Upper lobe of left lung (tissue), 4 donors: Measurements from ENCODE around the gene SH2D3A.

Source experiments
- POLR2A ChIP-seq, 4 donors: fragments of 450-650 bp; IDR thresholded peaks; one replicate each; pipeline ENCODE4 v1.5.1; 2016 to 2017; ENCODE audit warnings: antibody characterized with exemption in 4 of 4, mild to moderate bottlenecking in 2 of 4
- POLR2AphosphoS5 ChIP-seq, 2 donors: sonication (generic); formaldehyde crosslinking; IDR thresholded peaks; one replicate each; pipeline ENCODE4 v1.5.1; 2017; ENCODE audit warnings: antibody characterized with exemption in 2 of 2
- TF ChIP-seq, protein P1 (sequence below), 6 experiments: fragments of 450-650 bp in 4 of 6; fragments of 200-600 bp in 2 of 6; sonication (generic) in 2 of 6; IDR thresholded peaks; one replicate each; pipeline ENCODE4 v1.5.1; 2016 to 2019; ENCODE audit warnings: antibody characterized with exemption in 6 of 6

DNA sequence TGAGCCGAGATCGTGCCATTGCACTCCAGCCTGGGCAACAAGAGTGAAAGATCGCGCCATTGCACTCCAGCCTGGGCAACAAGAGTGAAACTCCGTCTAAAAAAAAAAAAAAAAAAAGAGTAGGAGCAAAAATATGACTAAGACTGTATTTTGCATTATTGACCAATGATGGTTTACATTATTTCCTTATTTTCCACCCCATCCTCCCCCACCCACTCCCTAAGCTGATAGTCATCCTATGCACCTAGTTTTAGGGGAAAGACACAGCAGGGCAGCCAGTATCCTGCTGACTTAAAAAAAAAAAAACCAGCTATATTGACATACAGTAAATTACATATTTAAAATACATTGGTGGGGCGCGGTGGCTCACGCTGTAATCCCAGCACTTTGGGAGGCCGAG, 30.4 kb upstream of the SH2D3A start:
- TF ChIP-seq, protein P1, sequence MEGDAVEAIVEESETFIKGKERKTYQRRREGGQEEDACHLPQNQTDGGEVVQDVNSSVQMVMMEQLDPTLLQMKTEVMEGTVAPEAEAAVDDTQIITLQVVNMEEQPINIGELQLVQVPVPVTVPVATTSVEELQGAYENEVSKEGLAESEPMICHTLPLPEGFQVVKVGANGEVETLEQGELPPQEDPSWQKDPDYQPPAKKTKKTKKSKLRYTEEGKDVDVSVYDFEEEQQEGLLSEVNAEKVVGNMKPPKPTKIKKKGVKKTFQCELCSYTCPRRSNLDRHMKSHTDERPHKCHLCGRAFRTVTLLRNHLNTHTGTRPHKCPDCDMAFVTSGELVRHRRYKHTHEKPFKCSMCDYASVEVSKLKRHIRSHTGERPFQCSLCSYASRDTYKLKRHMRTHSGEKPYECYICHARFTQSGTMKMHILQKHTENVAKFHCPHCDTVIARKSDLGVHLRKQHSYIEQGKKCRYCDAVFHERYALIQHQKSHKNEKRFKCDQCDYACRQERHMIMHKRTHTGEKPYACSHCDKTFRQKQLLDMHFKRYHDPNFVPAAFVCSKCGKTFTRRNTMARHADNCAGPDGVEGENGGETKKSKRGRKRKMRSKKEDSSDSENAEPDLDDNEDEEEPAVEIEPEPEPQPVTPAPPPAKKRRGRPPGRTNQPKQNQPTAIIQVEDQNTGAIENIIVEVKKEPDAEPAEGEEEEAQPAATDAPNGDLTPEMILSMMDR (IDR thresholded peaks at IDR 0.05): no peak
- TF ChIP-seq POLR2AphosphoS5 (IDR thresholded peaks at IDR 0.05) (no peak), POLR2A (IDR thresholded peaks at IDR 0.05) (no peak)
